ENCODE data around the gene ZBTB38. TPM values are rescaled to one million over a fixed set of nuclear protein-coding genes. Genes with fewer than 3 reads are reported as not detected.

ZBTB38 gene
- total and polyA plus RNA-seq, 2 donors from 2014 or later, result 8.6 to 113 TPM

DNA sequence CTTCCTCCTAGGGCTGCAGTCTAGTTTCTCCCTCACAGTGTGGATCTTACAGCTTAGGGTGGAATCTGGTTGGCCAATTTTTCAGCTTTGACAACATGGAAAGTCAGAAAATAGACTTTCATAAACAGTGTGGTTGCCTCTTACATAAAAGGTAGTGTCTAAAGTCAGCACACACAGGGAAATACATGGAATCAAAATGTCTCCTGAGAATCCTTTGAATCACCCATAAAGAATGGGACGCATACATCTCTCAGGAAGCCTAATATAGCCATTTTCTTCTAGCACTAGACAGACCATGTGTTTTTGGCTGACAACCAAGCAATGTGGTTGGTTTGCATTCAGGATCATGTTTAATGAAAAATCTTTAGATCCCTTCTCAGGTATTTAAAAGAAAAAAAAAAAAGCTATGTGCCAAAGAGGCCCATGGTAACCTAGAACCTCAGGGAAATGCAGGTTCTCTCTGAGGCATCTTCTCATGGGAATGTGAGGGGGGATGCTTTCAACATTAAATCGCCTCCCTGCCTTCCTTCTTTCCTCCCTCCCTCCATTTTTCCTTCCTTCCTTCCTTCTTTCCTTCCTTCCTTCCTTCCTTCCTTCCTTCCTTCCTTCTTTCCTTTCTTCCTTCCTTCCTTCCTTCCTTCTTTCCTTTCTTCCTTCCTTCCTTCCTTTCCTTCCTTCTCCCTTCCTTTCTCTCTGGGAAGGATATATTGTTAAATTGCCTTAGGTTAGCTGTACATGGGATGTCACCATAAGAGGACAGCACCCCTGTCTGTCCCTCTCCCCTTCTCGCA is 34.3 kb upstream of the ZBTB38 start:
- H3K36me3 ChIP-seq (ENCODE audit: control insufficient read depth in 2 of 3, insufficient read depth in 3 of 3, low read length in 3 of 3), result no peaks in the 10 kb centered on the region
- no peak overlapping the region for H3K4me3 ChIP-seq (ENCODE audit: low read length in 3 of 3)
- no peak overlapping the region for H3K9ac ChIP-seq (ENCODE audit: low read length in 3 of 3)
- H3K27me3 ChIP-seq (ENCODE audit: control insufficient read depth, insufficient read depth, low read length), result no peaks in the 10 kb centered on the region
- H3K4me1 ChIP-seq (ENCODE audit: control insufficient read depth in 2 of 3, insufficient read depth in 2 of 3, low read depth in 1 of 3, low read length in 3 of 3), result peaks cover 0 to 10% (median 7%) of the 10 kb centered on the region in 3 donors
- no peak overlapping the region for H3K27ac ChIP-seq (ENCODE audit: low read depth in 2 of 2, low read length in 2 of 2)
- H3K9me3 ChIP-seq (ENCODE audit: control insufficient read depth in 2 of 3, insufficient read depth in 1 of 3, low read length in 3 of 3), result no peaks in the 10 kb centered on the region
- DNase-seq (no peak), FAIRE-seq (no peak)
- intact Hi-C loops (cut with DNase I), result no loop called here
- TF ChIP-seq, protein P1, sequence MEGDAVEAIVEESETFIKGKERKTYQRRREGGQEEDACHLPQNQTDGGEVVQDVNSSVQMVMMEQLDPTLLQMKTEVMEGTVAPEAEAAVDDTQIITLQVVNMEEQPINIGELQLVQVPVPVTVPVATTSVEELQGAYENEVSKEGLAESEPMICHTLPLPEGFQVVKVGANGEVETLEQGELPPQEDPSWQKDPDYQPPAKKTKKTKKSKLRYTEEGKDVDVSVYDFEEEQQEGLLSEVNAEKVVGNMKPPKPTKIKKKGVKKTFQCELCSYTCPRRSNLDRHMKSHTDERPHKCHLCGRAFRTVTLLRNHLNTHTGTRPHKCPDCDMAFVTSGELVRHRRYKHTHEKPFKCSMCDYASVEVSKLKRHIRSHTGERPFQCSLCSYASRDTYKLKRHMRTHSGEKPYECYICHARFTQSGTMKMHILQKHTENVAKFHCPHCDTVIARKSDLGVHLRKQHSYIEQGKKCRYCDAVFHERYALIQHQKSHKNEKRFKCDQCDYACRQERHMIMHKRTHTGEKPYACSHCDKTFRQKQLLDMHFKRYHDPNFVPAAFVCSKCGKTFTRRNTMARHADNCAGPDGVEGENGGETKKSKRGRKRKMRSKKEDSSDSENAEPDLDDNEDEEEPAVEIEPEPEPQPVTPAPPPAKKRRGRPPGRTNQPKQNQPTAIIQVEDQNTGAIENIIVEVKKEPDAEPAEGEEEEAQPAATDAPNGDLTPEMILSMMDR (IDR thresholded peaks at IDR 0.05; ENCODE audit: borderline replicate concordance, extremely low read depth, insufficient read depth), result no peak

DNA sequence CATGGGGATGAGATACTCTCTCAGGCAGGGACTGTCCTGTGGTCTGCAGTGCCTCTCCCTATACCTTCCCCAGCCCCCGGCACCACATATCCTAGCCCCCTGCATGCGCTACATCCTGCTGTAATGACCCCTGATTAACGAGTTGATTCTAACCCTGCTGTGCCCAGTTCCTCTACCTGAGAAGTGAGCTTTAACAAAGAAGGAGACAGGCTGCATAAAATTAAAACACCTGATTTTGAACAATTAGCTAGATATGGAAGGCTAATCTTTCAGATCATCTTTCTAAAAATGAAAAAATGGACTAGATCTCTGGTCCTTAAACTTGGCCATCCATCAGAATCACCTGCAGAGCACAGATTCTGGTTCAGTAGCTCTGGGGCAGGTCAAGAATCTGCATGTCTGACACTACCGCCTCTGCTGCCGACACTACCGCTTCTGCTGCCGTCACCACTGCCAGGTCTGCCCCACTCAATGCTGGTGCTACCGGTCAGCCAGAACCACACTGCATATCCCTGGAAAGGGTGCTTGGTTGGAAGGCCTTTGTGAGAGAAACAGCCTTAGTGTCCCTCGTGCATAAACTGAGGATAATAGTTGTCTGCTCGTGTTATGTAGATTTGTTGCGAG is 33.6 kb upstream of the ZBTB38 start:
- DNase-seq (no peak), FAIRE-seq (no peak)
- H3K27ac ChIP-seq (ENCODE audit: low read depth in 2 of 2, low read length in 2 of 2), result no peak overlapping the region
- H3K9ac ChIP-seq (ENCODE audit: low read length in 3 of 3), result no peak overlapping the region
- TF ChIP-seq, protein P1 (IDR thresholded peaks at IDR 0.05; ENCODE audit: borderline replicate concordance, extremely low read depth, insufficient read depth), result no peak
- no peaks in the 10 kb centered on the region for H3K36me3 ChIP-seq (ENCODE audit: control insufficient read depth in 2 of 3, insufficient read depth in 3 of 3, low read length in 3 of 3)
- no peaks in the 10 kb centered on the region for H3K9me3 ChIP-seq (ENCODE audit: control insufficient read depth in 2 of 3, insufficient read depth in 1 of 3, low read length in 3 of 3)
- no peak overlapping the region for H3K4me3 ChIP-seq (ENCODE audit: low read length in 3 of 3)
- intact Hi-C loops (cut with DNase I), result no loop called here
- H3K27me3 ChIP-seq (ENCODE audit: control insufficient read depth, insufficient read depth, low read length), result no peaks in the 10 kb centered on the region
- peaks cover 0 to 10% (median 7%) of the 10 kb centered on the region in 3 donors for H3K4me1 ChIP-seq (ENCODE audit: control insufficient read depth in 2 of 3, insufficient read depth in 2 of 3, low read depth in 1 of 3, low read length in 3 of 3)

DNA sequence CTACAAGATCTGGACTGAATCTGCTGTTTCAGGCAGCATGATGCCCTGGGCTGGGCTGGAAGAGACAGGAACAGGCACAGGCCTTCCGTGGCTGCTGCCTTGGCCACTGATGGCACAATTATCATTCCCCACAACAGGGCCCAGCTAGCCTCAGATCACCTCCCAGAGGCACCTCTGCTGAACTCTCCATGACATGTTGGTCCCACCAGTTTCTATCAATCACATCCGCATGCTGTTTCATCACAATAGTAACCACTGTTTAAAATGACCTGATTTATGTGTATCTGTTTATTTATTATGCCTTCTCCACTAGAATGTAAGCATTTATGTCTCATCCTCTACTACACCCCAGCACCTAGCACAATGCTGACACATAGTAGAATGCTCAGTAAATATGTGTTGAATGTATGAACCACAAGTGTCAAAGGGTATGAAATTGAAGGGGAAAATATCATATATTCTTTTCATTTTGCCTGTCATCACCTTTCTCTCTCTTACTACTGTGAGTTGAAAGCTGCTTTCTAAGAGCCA is 32.7 kb upstream of the ZBTB38 start:
- DNase-seq (no peak), FAIRE-seq (no peak)
- Histone ChIP-seq H3K27ac (ENCODE audit: low read depth in 2 of 2, low read length in 2 of 2) (no peak overlapping the region), H3K4me1 (ENCODE audit: control insufficient read depth in 2 of 3, insufficient read depth in 2 of 3, low read depth in 1 of 3, low read length in 3 of 3) (peaks cover 0 to 10% (median 7%) of the 10 kb centered on the region in 3 donors), H3K9me3 (ENCODE audit: control insufficient read depth in 2 of 3, insufficient read depth in 1 of 3, low read length in 3 of 3) (no peaks in the 10 kb centered on the region), H3K36me3 (ENCODE audit: control insufficient read depth in 2 of 3, insufficient read depth in 3 of 3, low read length in 3 of 3) (no peaks in the 10 kb centered on the region), H3K4me3 (ENCODE audit: low read length in 3 of 3) (no peak overlapping the region), H3K9ac (ENCODE audit: low read length in 3 of 3) (no peak overlapping the region), H3K27me3 (ENCODE audit: control insufficient read depth, insufficient read depth, low read length) (no peaks in the 10 kb centered on the region)
- TF ChIP-seq, protein P1 (IDR thresholded peaks at IDR 0.05; ENCODE audit: borderline replicate concordance, extremely low read depth, insufficient read depth), result no peak
- intact Hi-C loops (cut with DNase I), result no loop called here
